ENCODE data around the gene U2AF2. TPM values are rescaled to one million over a fixed set of nuclear protein-coding genes. Genes with fewer than 3 reads are reported as not detected.

Gene U2AF2
- total RNA-seq, 1 experiment from 2014 or later: 545 TPM

GRCh38 chr19:55688422-55689218, 33.8 kb downstream of the U2AF2 start:
- Histone ChIP-seq H3K4me3 (ENCODE audit: low read depth in 2 of 2, low read length in 2 of 2) (no peak overlapping the region), H3K9me3 (ENCODE audit: control insufficient read depth, insufficient read depth, low read depth, low read length) (no peaks in the 10 kb centered on the region), H3K27ac (ENCODE audit: low read length) (no peak overlapping the region), H3K27me3 (ENCODE audit: control insufficient read depth, insufficient read depth, low read length) (no peaks in the 10 kb centered on the region), H3K36me3 (ENCODE audit: control insufficient read depth, insufficient read depth, low read length) (peaks cover 11% of the 10 kb centered on the region), H3K4me1 (ENCODE audit: control insufficient read depth, insufficient read depth, low read length) (peaks cover 7% of the 10 kb centered on the region; the same call in 1 of the 2 replicates)
- ATAC-seq: peak; percentile 35
- CTCF ChIA-PET: no interaction called here
- POLR2A ChIA-PET: no interaction called here
- in situ Hi-C loops (cut with HindIII; ENCODE audit: low pct_unique_long_range_greater_than_20kb, low sequenced_read_pairs): no loop called here
- intact Hi-C loops (cut with micrococcal nuclease; ENCODE audit: unreplicated experiment): no loop called here
- TF ChIP-seq POLR2AphosphoS5 (IDR thresholded peaks at IDR 0.05; ENCODE audit: low read depth, low read length): no peak
- no peak for TF ChIP-seq CTCF (IDR thresholded peaks at IDR 0.05)
- TF ChIP-seq REST (IDR thresholded peaks at IDR 0.05; ENCODE audit: insufficient read depth in 1 of 2, low read depth in 2 of 2, low read length in 1 of 2): no peak
- TF ChIP-seq SIN3A (IDR thresholded peaks at IDR 0.05; ENCODE audit: borderline replicate concordance, insufficient read depth, low read depth, low read length): no peak
- TF ChIP-seq TCF7L2 (IDR thresholded peaks at IDR 0.05; ENCODE audit: low read depth, low read length): no peak
- DNase-seq (ENCODE audit: low read depth, low spot score): no peak
- BruUV-seq (replicated peaks): no TSS peak

GRCh38 chr19:55689411-55690108, 34.7 kb downstream of the U2AF2 start:
- Histone ChIP-seq H3K36me3 (ENCODE audit: control insufficient read depth, insufficient read depth, low read length) (peaks cover 5% of the 10 kb centered on the region), H3K27ac (ENCODE audit: low read length) (no peak overlapping the region), H3K4me3 (ENCODE audit: low read depth in 2 of 2, low read length in 2 of 2) (no peak overlapping the region), H3K9me3 (ENCODE audit: control insufficient read depth, insufficient read depth, low read depth, low read length) (no peaks in the 10 kb centered on the region), H3K4me1 (ENCODE audit: control insufficient read depth, insufficient read depth, low read length) (peaks cover 3% of the 10 kb centered on the region; the same call in 1 of the 2 replicates), H3K27me3 (ENCODE audit: control insufficient read depth, insufficient read depth, low read length) (no peaks in the 10 kb centered on the region)
- in situ Hi-C loops (cut with HindIII; ENCODE audit: low pct_unique_long_range_greater_than_20kb, low sequenced_read_pairs): no loop called here
- ChIA-PET POLR2A (interaction anchor here (0.6 kb wide), 1 partner anchor 15 kb away, joined by 4 read pairs; no protein-coding TSS in a partner anchor), CTCF (no interaction called here)
- intact Hi-C loops (cut with micrococcal nuclease; ENCODE audit: unreplicated experiment): no loop called here
- BruUV-seq (replicated peaks): no TSS peak
- no peak for DNase-seq (ENCODE audit: low read depth, low spot score)
- TF ChIP-seq CTCF (IDR thresholded peaks at IDR 0.05) (no peak), TCF7L2 (IDR thresholded peaks at IDR 0.05; ENCODE audit: low read depth, low read length) (no peak), REST (IDR thresholded peaks at IDR 0.05; ENCODE audit: insufficient read depth in 1 of 2, low read depth in 2 of 2, low read length in 1 of 2) (no peak), POLR2AphosphoS5 (IDR thresholded peaks at IDR 0.05; ENCODE audit: low read depth, low read length) (no peak), SIN3A (IDR thresholded peaks at IDR 0.05; ENCODE audit: borderline replicate concordance, insufficient read depth, low read depth, low read length) (no peak)
- ATAC-seq: no peak
